GM21825 (cell line): Measurements from ENCODE around the gene CFAP68.
A peak's percentile ranks its signal among the peaks of the same experiment; 100 is the strongest.
"Not testable (repeated sequence)": the region's sequence is repeated elsewhere in the genome, so short reads cannot be mapped to it uniquely, and the experiment has no call there.

Experiments
- ATAC-seq: cut with Tn5 transposase; IDR thresholded peaks from one replicate; pipeline ENCODE4 v1.9.1; 2021; ENCODE audit warnings: mild to moderate bottlenecking, moderate library complexity; ENCODE audit not compliant: unreplicated experiment

CFAP68 gene

DNA sequence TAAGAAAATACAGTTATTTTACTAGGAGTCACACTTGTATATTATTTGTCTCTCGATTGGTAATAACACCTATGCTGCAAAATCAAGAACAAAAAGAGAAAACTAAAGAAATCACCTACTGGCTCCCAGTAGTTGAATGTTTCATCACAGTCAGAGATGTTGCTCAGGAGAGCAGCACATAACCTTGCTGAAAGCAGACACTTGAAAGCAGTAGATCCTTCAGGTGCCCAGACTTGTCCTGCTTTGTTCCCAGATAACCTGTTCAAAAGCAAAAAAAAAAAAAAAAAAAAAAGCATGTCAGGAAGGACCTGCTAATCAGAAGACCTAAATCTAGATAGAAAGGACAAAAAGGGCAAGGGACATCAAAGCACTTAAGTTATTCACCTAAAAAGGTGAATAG lies 9.2 kb upstream of the CFAP68 start:
- no peak for ATAC-seq

DNA sequence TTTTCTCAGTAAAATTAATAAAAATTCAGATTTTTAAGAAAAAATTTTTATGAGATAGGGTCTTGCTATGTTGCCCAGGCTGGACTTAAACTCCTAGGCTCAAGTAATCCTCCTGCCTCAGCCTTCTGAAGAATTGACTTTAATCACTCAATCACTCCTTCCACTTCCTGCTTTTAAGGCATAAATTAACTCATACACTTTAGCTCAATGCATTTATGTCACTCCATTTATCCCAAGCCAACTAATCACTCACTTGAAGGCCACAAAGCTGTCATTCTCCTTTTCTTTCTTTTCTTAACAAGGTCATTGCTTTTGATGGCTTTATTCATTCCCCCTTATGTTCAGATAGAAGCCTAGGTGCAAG lies 8.8 kb upstream of the CFAP68 start:
- ATAC-seq = peak; percentile 14

DNA sequence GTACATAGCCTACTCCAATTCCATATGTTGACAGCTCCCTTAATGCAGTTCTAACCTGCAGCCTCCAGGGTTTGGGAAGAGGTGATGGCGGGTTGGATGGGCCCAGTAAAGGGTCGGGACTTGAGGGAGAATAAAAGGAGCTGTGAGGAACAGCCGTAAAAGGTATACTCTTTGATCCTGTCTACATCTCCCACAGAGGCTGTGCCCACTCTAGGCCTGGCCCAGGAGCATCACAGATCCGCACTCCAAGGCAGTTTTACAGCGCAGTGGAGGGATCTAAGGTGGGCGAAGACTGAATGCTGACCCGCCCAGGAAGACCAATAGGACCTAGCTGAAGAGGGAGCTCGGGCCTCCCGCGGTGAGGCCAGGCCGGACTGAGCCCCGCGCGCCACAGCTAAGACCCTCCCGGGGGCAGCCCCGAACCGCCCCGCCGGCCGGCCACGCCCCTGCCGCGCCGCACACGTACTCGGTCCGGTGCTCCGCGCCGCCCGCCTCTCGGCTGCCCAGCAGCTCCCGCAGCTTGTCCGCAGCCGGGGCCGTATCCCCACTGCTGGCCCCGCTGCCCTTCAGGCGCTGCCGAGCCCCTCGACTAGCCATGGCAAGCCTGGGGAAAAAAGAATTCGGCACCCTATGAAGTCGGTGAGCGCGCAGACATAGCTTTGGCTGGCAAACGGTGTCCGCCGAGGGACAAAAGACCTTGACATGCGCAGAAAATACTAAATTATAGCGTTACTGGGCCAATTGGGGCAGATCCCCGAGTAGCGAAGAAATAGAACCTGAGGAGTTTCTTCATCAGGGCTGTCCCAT lies 8.3 kb upstream of the CFAP68 start, which contains the start of gene ALG9:
TSS of gene ALG9 (minus strand) at position 696 of the 807 bp plus-strand sequence. CDS start at position 597, 99 bp downstream.
- peak; percentile 81 for ATAC-seq

DNA sequence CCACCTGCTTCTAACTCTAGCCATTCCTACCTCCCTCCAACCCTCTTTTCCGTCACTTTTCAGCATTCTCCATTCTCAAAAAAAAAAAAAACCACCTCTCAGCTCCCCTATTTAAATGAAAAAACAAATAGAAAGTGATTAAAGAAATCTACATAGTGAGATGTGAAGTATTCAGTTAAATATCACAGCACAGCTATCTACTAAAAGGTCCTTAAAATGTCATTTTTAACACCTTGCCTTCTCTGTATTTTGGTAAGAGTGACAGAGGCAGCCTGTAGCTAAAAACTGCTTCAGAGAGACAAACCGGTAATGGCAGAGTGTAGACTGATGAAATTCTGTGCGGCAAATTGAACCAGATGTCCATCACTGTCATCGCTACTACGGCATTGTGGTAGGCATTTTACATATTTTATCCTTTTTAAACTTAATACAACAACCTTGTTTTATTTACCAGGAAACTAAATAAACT lies 7.6 kb upstream of the CFAP68 start:
- ATAC-seq = no peak

DNA sequence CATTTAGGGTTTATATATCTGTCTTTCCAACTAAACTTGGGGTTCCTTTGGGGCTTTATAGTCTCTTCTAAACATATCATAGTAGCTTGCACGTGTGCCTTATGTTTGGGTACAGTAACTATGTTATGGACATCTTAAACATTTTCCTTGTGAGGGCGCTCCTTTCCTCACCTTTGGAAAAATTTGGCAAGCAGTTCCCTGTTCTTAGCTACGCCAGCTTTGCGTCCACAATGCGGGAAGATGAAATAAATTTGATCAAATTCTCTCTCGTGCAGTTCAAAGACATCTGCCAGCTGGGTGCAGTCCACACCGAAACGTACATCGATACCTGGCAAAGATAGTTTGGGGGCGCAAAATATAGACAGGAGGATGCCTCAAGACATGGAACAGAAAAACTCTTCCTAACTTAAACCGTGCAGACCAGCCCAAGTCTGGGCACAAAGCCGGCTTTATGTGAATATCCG lies 924 bp upstream of the CFAP68 start:
- ATAC-seq = peak; percentile 11

DNA sequence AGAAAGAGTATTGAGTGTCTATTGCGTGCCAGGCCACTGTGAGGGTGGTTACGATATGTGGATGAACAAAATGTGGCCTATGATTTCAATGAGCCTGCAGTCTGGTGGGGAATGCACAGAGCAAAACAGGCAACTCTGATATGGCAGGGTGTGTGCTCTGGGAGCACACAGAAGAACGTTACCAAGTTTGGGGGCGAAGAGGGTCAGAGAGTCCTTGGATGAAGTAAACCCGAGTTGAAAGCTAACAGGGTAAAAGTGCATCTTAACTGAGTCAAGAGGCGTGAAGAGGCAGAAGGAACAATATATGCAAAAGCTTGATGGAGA lies 258 bp downstream of the CFAP68 start:
- peak; percentile 2 for ATAC-seq

DNA sequence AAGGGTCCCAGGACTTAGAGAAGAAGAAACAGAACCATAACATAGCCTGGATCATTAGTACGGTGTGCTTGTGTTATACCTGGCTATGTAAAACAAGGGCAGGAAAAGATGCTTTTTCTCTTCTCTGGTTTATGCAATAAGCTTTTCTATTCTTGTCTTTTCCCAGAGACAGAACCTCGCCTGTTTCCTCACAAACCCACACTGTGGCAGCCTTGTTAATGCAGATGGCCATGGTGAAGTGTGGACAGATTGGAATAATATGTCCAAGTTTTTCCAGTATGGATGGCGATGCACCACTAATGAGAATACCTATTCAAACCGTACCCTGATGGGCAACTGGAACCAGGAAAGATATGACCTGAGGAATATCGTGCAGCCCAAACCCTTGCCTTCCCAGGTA lies 2.9 kb downstream of the CFAP68 start:
- no peak for ATAC-seq

DNA sequence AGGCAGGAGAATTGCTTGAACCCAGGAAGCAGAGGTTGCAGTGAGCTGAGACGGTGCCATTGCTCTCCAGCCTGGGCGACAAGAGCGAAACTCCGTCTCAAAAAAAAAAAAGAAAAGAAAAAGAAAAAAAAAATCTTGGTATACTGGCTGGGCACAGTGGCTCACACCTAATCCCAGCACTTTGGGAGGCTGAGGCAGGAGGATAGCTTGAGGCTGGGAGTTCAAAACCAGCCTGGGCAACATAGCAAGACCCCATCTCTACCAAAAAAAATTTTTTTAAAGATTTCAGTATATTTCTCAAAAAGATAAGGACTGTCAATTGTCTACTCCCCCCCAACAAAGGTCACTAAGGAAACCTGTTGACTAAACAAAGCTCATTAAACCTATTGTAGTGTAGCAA lies 5.7 kb downstream of the CFAP68 start:
- not testable (repeated sequence) for ATAC-seq

DNA sequence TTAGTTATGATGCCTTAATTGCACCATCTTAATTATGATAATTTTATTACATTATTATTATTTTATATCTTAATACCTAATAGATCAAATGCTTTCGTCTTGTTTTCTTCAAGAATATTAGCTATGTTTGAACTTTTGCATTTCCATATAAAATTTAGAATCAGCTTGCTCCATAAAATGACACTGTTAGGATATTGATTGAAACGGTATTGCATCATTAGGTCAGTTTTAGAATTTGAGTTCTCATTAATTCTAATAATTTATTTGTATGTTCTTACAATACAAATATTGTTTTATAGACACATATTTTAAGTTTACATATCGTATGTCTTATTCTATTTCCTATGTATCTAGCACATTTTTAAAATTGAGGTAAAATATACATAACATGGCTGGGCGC lies 6.7 kb downstream of the CFAP68 start:
- no peak for ATAC-seq

DNA sequence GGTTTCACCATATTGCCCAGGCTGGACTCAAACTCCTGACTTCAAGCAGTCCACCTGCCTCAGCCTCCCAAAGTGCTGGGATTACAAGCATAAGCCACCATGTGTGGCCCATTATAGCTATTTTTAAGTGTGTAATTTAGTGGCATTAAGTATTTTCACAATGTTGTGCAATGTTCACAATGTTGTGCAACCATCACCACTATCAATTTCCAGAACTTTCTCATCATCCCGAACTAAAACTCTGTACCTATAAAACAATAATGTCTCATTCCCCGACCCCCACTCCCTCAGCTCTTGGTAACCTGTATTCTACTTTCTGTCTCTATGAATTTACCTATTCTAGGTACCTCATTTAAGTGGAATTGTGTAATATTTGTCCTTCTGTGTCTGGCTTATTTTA lies 7.5 kb downstream of the CFAP68 start:
- no peak for ATAC-seq

DNA sequence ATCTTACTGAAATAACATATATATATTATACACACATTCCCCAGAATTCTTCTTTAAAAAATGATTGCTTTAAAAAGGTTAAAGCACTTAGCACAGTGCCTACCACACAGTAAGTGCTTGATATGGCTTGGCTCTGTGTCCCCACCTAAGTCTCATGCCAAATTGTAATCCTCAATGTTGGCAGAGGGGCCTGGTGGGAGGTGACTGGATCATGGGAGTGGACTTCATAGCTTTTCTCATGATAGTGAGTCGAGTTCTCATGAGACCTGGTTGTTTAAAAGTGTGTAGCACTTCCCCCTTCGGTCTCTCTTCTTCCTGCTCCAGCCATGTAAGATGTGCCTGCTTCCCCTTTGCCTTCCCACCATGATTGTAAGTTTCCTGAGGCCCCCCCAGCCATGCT lies 26.1 kb downstream of the CFAP68 start:
- ATAC-seq = no peak

DNA sequence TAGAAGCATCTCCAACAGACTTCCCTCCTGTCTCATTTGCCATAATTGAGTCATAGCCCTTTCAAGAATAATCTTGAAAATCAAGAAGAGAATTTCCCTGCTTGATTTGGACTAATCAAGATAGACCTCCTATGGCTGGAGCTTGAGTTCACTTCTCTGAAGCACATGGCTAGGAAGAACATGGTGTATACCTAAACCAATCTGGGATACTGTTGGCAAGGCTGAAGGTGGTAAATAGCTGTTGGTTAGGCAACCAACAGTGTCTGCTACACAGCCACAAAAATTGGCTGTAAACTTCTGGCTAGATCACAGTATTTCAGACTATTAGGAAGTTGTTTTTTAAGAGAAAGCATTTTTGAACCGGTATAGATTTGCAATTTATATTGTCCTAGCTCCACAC lies 27.3 kb downstream of the CFAP68 start:
- ATAC-seq = no peak

DNA sequence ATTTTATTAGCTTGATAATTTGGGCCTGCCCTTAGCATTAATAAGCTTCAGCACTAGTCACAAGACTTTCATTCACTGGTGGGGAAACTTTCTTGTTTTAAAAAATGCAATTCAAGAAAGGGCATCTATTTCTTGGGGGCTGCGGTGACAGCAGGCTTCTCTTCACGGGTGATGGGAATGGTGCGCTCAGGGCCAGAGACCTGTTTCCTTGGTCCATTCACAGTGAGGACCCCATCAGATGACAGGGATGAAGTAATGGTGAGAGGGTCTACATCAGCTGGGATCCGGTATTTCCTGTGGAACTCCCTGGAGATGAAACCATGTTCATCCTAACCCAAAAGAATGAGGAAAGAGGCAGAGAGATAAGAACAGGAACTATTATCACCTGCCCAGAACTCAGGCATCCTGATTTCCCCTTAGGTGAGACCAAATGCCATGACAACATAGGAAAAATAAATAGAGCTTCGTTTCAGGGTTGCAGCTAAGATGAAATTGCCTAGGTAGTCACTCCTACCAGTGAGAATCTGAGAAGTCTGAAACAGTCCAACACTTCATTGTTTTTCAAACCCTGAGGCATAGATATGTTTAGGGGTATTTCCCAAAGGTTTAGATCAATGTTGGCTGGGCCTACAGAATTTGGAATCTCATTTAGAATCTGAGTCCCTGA lies 29.4 kb downstream of the CFAP68 start:
- ATAC-seq = no peak

DNA sequence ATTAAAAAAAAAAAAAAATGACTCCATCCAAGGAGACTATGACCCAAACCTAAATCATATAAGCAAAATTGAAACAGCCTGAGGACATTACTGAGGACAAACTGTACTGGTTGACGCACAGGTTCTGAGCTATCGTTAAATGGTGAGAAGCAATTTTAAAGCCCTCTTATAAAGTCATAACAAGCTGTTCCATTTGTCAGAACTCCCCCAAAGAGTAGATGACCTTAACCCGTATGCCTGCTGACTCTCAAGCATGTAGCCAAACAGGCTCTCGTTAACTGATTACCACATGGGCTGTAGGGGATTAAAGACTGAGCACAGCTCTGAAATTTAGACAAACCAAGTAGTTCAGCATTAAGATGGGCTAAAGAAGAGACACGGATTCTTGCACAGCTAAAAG lies 30.0 kb downstream of the CFAP68 start:
- no peak for ATAC-seq

DNA sequence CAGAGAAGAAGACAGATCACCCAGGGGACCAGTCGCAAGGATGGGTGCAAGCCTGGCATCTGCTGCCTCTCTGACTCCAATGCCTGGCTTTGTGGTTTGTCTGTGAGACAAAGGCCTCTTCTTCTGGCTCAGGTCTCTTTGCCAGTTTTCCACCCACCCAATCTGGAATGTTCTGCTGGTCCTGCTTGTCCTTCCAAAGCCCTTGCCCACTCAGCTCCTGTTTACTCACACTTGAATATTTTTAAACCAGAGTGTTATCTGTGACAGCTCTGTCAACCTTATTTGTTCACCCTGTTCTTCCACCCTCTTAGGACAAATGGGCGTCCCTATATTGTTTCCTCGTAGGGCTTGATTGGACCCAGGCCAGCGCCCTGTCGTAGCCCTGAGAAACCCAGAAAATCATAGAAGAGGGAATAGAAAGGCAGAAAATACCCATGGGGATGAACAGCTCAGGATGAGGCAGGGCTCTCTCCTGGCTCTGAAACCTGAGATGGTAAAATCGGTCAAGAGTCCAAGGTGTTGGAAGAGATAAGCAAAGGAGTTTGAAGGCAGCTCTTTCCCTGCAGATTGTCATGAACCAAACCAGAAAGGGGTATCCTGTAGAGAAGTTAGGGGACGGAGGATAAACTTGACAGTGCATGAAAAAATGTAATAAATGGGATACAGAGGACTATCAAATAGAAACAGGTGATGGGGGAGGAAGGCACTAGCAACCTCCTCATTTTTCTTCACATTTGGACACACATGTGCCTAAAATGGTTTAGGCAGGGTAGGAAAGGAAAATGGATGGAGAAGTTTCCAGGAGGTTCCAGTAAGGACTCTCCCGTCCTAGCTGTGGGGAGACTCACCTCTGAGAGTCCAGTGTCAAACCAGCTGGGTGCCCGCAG lies 31.6 kb downstream of the CFAP68 start:
- ATAC-seq = no peak

DNA sequence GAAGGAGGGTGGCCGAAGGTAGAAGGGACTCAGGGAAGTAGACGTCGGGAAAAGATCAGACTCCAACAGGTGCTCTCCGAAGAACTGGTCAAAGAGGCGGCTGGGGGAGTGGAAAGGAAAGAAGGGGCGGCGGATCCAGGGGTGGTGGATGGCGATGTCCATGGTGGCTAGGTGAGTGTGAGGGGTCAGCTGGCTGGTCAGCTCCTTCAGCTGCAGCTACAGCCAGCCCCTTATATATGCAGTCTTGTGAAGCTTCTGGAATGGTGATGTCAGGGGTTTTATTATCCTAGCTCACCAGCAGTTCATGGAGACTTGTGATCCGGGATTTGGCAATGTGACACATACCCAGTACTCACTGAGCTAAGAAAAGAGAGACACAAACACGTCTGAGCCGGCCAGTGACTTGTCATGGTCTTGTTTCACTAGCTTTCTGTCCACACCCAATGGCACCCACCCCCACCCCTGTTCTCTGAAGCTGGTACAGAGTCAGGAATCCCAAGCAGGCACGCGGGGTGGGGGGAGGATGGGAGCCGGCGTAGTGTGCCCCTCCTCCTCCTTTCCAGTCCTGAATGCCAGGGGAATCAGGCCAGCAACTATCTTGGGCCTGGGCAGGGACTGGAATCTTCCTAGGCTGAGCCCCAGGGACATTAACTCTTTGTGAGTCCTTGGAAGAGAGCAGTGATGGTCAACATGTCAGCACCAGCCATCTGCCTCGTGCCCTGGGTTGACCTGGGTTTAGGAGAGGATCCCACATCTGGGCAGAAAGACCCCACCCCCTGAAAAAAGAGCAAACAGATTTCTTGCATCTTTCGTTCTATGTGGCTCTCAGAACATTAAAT lies 32.4 kb downstream of the CFAP68 start, which contains the start of gene CRYAB:
TSS of gene CRYAB (minus strand) at position 208 of the 839 bp plus-strand sequence. CDS start at position 162, 46 bp downstream.
- no peak for ATAC-seq

DNA sequence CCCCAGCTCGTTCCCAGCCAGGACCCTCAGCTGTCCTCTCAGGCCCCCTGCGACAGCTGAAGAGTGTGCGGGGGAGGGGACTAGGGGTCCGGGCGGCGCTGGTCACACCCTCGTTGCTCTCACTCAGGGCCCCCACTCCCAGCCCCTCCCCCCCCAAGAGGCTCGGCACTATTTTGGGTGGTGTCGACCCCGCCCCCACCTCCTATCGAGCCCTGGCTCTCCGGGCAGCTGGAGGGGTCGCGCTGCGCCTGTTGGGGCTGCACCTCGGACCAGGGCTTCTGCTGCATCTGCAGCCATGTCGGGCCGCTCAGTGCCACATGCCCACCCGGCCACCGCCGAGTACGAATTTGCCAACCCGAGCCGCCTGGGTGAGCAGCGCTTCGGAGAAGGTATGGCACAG lies 33.2 kb downstream of the CFAP68 start, which contains the start of gene HSPB2:
TSS of gene HSPB2 (plus strand) at position 200 of the 400 bp plus-strand sequence. CDS start at position 296, 96 bp downstream.
- no peak for ATAC-seq

DNA sequence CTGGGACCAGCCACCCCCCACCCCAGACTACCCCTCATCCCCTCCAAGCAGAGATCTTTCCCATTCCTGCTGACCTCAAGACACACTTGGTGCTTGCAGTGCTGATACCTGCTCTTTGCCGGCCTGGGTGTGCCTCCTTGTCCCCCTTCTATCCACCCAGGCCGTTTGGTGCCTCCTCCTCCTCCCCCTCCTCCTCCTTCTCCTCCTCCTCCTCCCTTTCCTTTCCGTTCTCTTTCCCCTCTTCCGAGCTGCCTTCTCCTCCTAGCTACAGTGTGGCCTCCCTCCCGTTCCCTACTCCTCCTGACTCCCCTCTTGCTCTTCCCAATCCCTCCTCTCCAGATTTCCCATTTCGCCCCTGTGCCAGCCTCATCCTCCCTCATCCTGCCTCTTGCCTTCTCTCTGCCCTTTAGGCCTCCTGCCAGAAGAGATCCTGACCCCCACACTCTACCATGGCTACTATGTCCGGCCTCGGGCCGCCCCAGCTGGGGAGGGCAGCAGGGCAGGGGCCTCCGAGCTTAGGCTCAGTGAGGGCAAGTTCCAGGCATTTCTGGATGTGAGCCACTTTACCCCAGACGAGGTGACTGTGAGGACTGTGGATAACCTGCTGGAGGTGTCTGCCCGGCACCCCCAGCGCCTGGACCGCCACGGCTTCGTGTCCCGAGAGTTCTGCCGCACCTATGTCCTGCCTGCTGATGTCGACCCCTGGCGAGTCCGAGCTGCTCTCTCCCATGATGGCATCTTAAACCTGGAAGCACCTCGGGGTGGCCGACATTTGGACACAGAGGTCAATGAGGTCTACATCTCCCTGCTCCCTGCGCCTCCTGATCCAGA lies 33.9 kb downstream of the CFAP68 start:
- no peak for ATAC-seq

DNA sequence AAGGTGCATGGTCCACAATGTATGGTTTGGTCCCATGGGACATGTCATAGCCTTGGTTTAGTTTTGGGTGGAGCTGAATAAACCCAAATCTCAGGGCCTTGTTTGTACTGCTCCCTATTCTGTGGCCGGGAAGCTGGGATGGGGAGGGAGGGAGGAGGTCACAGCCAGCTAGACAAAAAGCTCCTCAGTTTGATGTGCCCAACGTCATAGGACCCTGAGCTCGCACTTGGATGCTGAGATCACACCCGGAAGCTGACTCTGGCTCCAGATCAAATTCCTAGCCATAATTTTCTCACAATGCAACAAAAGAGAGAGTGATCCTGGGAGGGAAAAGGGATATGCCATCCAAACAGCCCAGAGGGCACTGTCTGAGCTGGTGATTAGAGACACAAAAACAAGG lies 34.7 kb downstream of the CFAP68 start:
- no peak for ATAC-seq
